ENCODE results near the gene HMBS.

Gene HMBS

DNA sequence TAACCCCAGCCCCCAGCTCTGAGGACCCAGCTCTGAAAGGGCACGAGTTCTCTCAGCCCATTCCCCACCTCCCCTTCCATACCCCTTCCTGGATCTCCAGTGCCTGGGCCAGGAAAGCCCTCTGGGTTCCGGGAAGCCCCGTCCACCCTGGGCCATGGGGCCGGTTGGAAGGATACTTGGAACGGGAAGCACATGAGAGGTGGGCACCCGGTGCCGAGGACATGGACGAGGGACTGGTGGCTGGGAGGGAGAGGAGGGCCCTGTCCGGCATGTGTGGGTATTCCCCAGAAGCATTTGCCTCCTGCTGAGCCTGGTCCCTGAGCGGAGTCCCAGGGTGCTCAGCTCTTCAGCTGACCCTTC is 31.5 kb downstream of the HMBS start:
- no peaks in the 10 kb centered on the region for H3K9me3 ChIP-seq (ENCODE audit: low read length)
- no peaks in the 10 kb centered on the region for H3F3A ChIP-seq (ENCODE audit: insufficient read depth, low read length)
- H3K4me3 ChIP-seq (ENCODE audit: low read depth, low read length, poor library complexity, severe bottlenecking) = no peak overlapping the region
- H3K79me2 ChIP-seq (ENCODE audit: insufficient read depth, low read length) = no peaks in the 10 kb centered on the region
- no peak for TF ChIP-seq EZH2 (IDR thresholded peaks at IDR 0.05; ENCODE audit: borderline replicate concordance, low read length)
- TF ChIP-seq, protein P1, sequence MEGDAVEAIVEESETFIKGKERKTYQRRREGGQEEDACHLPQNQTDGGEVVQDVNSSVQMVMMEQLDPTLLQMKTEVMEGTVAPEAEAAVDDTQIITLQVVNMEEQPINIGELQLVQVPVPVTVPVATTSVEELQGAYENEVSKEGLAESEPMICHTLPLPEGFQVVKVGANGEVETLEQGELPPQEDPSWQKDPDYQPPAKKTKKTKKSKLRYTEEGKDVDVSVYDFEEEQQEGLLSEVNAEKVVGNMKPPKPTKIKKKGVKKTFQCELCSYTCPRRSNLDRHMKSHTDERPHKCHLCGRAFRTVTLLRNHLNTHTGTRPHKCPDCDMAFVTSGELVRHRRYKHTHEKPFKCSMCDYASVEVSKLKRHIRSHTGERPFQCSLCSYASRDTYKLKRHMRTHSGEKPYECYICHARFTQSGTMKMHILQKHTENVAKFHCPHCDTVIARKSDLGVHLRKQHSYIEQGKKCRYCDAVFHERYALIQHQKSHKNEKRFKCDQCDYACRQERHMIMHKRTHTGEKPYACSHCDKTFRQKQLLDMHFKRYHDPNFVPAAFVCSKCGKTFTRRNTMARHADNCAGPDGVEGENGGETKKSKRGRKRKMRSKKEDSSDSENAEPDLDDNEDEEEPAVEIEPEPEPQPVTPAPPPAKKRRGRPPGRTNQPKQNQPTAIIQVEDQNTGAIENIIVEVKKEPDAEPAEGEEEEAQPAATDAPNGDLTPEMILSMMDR (IDR thresholded peaks at IDR 0.05; ENCODE audit: low read length) = no peak
- no peaks in the 10 kb centered on the region for H3K9me2 ChIP-seq (ENCODE audit: low read depth, low read length)
- H3K27me3 ChIP-seq (ENCODE audit: insufficient read depth, low read length) = no peaks in the 10 kb centered on the region
- H3K27ac ChIP-seq (ENCODE audit: low read depth, low read length, poor library complexity, severe bottlenecking) = no peak overlapping the region
- H3K4me1 ChIP-seq (ENCODE audit: insufficient read depth, low read length, severe bottlenecking) = peaks cover 12% of the 10 kb centered on the region
- no peaks in the 10 kb centered on the region for H4K20me1 ChIP-seq (ENCODE audit: insufficient read depth, low read length)
- no peak overlapping the region for H3K4me2 ChIP-seq (ENCODE audit: low read length)
- H3K36me3 ChIP-seq (ENCODE audit: insufficient read depth, low read length) = peaks cover 44% of the 10 kb centered on the region
- no peak overlapping the region for H3K9ac ChIP-seq (ENCODE audit: low read length)
- H2AFZ ChIP-seq (ENCODE audit: low read length) = no peak overlapping the region

DNA sequence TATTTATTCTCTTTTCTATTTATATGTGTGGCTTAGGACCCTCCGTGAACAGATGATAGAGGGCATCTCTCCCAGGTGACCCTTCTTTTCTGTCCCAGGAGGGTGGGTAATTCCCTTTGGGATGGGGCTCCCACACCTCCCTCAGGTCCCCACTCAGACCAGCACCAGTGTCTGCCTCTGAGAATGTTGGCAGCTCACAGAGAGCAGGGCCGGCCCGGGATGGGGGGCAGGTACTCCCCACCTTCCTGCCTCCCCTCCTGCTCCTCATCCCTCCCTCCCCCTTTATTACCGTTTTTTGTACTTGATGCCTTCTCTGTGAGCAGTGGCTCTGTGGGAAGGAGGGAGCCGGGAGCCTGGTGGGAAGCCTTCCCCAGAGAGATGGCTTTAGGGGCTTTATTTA is 31.9 kb downstream of the HMBS start:
- H3K4me2 ChIP-seq (ENCODE audit: low read length) = no peak overlapping the region
- no peaks in the 10 kb centered on the region for H3K9me2 ChIP-seq (ENCODE audit: low read depth, low read length)
- no peaks in the 10 kb centered on the region for H3K9me3 ChIP-seq (ENCODE audit: low read length)
- H3K27ac ChIP-seq (ENCODE audit: low read depth, low read length, poor library complexity, severe bottlenecking) = no peak overlapping the region
- no peaks in the 10 kb centered on the region for H3K27me3 ChIP-seq (ENCODE audit: insufficient read depth, low read length)
- no peak overlapping the region for H2AFZ ChIP-seq (ENCODE audit: low read length)
- H3K4me1 ChIP-seq (ENCODE audit: insufficient read depth, low read length, severe bottlenecking) = peaks cover 12% of the 10 kb centered on the region
- peaks cover 40% of the 10 kb centered on the region for H3K36me3 ChIP-seq (ENCODE audit: insufficient read depth, low read length)
- no peaks in the 10 kb centered on the region for H4K20me1 ChIP-seq (ENCODE audit: insufficient read depth, low read length)
- H3F3A ChIP-seq (ENCODE audit: insufficient read depth, low read length) = no peaks in the 10 kb centered on the region
- no peak overlapping the region for H3K9ac ChIP-seq (ENCODE audit: low read length)
- no peaks in the 10 kb centered on the region for H3K79me2 ChIP-seq (ENCODE audit: insufficient read depth, low read length)
- TF ChIP-seq, protein P1 (IDR thresholded peaks at IDR 0.05; ENCODE audit: low read length) = no peak
- TF ChIP-seq EZH2 (IDR thresholded peaks at IDR 0.05; ENCODE audit: borderline replicate concordance, low read length) = no peak
- H3K4me3 ChIP-seq (ENCODE audit: low read depth, low read length, poor library complexity, severe bottlenecking) = no peak overlapping the region

DNA sequence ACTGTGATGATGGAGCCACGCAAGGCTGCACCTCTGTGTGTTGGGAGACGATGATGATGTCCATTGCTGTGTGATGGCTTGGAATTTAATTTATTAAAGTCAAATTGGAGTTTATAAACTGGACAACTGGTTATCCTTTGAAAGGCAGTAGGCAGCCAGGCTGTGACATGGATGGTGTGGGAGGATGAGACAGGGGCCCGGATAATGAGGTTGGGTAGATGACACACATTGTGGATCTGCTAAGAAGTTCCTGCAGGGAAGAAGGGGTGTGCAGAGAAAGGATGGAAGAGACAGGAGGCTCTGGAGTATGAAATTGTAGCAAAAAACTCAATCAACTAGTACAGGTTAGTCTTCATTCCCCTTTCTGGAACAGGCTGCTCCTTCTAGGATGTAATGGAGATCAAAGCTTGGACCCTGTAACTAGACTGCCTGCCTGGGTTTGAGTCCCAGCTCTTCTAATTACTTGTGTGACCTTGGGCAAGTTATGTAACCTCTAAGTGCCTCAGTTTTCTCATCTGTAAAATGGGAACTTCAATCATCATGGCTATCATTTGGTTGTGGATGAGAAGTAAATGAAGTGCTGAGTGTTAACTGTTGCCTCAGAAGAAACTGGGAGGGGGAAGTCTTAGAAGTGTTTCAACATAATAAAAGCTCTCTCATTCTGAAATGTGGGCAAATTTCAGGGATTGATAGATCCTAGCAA is 32.5 kb downstream of the HMBS start:
- H3K4me2 ChIP-seq (ENCODE audit: low read length) = no peak overlapping the region
- no peaks in the 10 kb centered on the region; the same call in 1 of the 2 replicates for H3K79me2 ChIP-seq (ENCODE audit: insufficient read depth, low read length)
- TF ChIP-seq EZH2 (IDR thresholded peaks at IDR 0.05; ENCODE audit: borderline replicate concordance, low read length) = no peak
- TF ChIP-seq, protein P1 (IDR thresholded peaks at IDR 0.05; ENCODE audit: low read length) = no peak
- no peaks in the 10 kb centered on the region for H3K9me2 ChIP-seq (ENCODE audit: low read depth, low read length)
- peaks cover 15% of the 10 kb centered on the region for H3K4me1 ChIP-seq (ENCODE audit: insufficient read depth, low read length, severe bottlenecking)
- H3K4me3 ChIP-seq (ENCODE audit: low read depth, low read length, poor library complexity, severe bottlenecking) = no peak overlapping the region
- no peak overlapping the region for H3K9ac ChIP-seq (ENCODE audit: low read length)
- H3F3A ChIP-seq (ENCODE audit: insufficient read depth, low read length) = no peaks in the 10 kb centered on the region
- H2AFZ ChIP-seq (ENCODE audit: low read length) = no peak overlapping the region
- peaks cover 35% of the 10 kb centered on the region for H3K36me3 ChIP-seq (ENCODE audit: insufficient read depth, low read length)
- no peaks in the 10 kb centered on the region for H3K9me3 ChIP-seq (ENCODE audit: low read length)
- H3K27me3 ChIP-seq (ENCODE audit: insufficient read depth, low read length) = no peaks in the 10 kb centered on the region
- no peak overlapping the region for H3K27ac ChIP-seq (ENCODE audit: low read depth, low read length, poor library complexity, severe bottlenecking)
- H4K20me1 ChIP-seq (ENCODE audit: insufficient read depth, low read length) = no peaks in the 10 kb centered on the region
